Natural killer cell (primary cell): ENCODE data around the gene PLEKHA7. TPM values are rescaled to one million over a fixed set of nuclear protein-coding genes. Genes with fewer than 3 reads are reported as not detected.

ENCODE experiments used
- ATAC-seq, 3 donors: fragments of 150-1000 bp in 2 of 3; fragments of 200-7000 bp in 1 of 3; cut with Tn5 transposase; 1 replicate in 1 of 3; 2 replicates in 2 of 3; pipeline ENCODE4 v1.10.0; 2021; ENCODE audit warnings: mild to moderate bottlenecking in 2 of 3, moderate library complexity in 2 of 3
- DNase-seq, 2 donors: peaks; one replicate each; pipeline versions ENCODE4 v3.0.0 to v3.0.0-alpha.2; 2013 to 2021; ENCODE audit warnings: mixed read lengths in 1 of 2
- H3K27ac ChIP-seq: one replicate; pipeline ENCODE4 v1.5.1; 2013; ENCODE audit warnings: mild to moderate bottlenecking, low read length
- H3K27me3 ChIP-seq: one replicate; pipeline ENCODE4 v1.6.1; 2013; ENCODE audit warnings: low read length; ENCODE audit not compliant: control insufficient read depth, insufficient read depth
- H3K36me3 ChIP-seq: one replicate; pipeline ENCODE4 v1.6.1; 2013; ENCODE audit warnings: low read length; ENCODE audit not compliant: control insufficient read depth, insufficient read depth
- H3K4me1 ChIP-seq: one replicate; pipeline ENCODE4 v1.6.1; 2013; ENCODE audit warnings: low read length; ENCODE audit not compliant: control insufficient read depth, insufficient read depth
- H3K4me3 ChIP-seq: one replicate; pipeline ENCODE4 v1.5.1; 2013; ENCODE audit warnings: low read length
- H3K9me3 ChIP-seq: one replicate; pipeline ENCODE4 v1.6.1; 2013; ENCODE audit warnings: low read length; ENCODE audit not compliant: control insufficient read depth, insufficient read depth
- H3K27ac Mint-ChIP-seq, 2 donors: one replicate each; pipeline ENCODE4 v1.8.0; 2022; ENCODE audit warnings: mild to moderate bottlenecking in 2 of 2, mixed read lengths in 2 of 2, moderate library complexity in 1 of 2
- H3K27me3 Mint-ChIP-seq, 2 donors: one replicate each; pipeline ENCODE4 v1.8.0; 2022; ENCODE audit warnings: low read depth in 2 of 2, mixed read lengths in 2 of 2
- H3K36me3 Mint-ChIP-seq: one replicate; pipeline ENCODE4 v1.8.0; 2022; ENCODE audit warnings: mixed read lengths
- H3K4me1 Mint-ChIP-seq, 2 donors: one replicate each; pipeline ENCODE4 v1.8.0; 2022; ENCODE audit warnings: mixed read lengths in 2 of 2
- H3K4me3 Mint-ChIP-seq: one replicate; pipeline ENCODE4 v1.8.0; 2022; ENCODE audit warnings: mild to moderate bottlenecking, moderate library complexity, mixed read lengths
- H3K9me3 Mint-ChIP-seq, 2 donors: one replicate each; pipeline ENCODE4 v1.8.0; 2022; ENCODE audit warnings: mixed read lengths in 2 of 2
- CTCF ChIP-seq: fragments of 200-600 bp; IDR thresholded peaks from one replicate; pipeline ENCODE4 v1.8.0; 2022; ENCODE audit warnings: antibody characterized with exemption
- WGBS: methylation state at CpG from one replicate; pipeline ENCODE4 v1.1.7; 2013; ENCODE audit warnings: missing lambda C conversion rate; ENCODE audit not compliant: insufficient coverage; 5-methylcytosine and 5-hydroxymethylcytosine counted together
- intact Hi-C: fragments of 100-400 bp; cut with micrococcal nuclease; formaldehyde crosslinking; loops from one replicate; pipeline ENCODE4 v1.14.2; 2022
- total RNA-seq, 4 donors: library from RNA; stranded (reverse); fragments of 120-200 nt in 1 of 4; gene quantifications; one replicate each; pipeline versions ENCODE4 v1.2.3 to v1.2.4, GENCODE V29; 2013 to 2022

Gene PLEKHA7
- total RNA-seq, 3 donors from 2014 or later (not counting 1 experiment from before 2014, with no cell fraction given) = 1.00 to 2.5 (median 1.3) TPM

- no peak overlapping the region for H3K27ac Mint-ChIP-seq
- Histone ChIP-seq H3K9me3 (no peaks in the 10 kb centered on the region), H3K27me3 (no peaks in the 10 kb centered on the region), H3K36me3 (no peaks in the 10 kb centered on the region), H3K27ac (no peak overlapping the region), H3K4me3 (no peak overlapping the region), H3K4me1 (no peaks in the 10 kb centered on the region)
- H3K36me3 Mint-ChIP-seq = no peaks in the 10 kb centered on the region
- DNase-seq (no peak), ATAC-seq (no peak)
- H3K4me1 Mint-ChIP-seq = no peaks in the 10 kb centered on the region
- H3K27me3 Mint-ChIP-seq = peaks cover 0 to 10% of the 10 kb centered on the region in 2 donors
- no peaks in the 10 kb centered on the region for H3K9me3 Mint-ChIP-seq
- intact Hi-C loops = no loop called here
- no peak overlapping the region for H3K4me3 Mint-ChIP-seq
- 83% methylated on average over 12 of the region's 12 CpGs for WGBS
- TF ChIP-seq CTCF = no peak
These were observed 242.7 kb downstream of the PLEKHA7 start for GRCh38 chr11:16771350-16772140.

- no peak overlapping the region for H3K4me3 Mint-ChIP-seq
- H3K27me3 ChIP-seq = no peaks in the 10 kb centered on the region
- H3K36me3 Mint-ChIP-seq = no peaks in the 10 kb centered on the region
- no peak for TF ChIP-seq CTCF
- ATAC-seq (no peak), DNase-seq (no peak)
- no peaks in the 10 kb centered on the region for H3K4me1 ChIP-seq
- no peak overlapping the region for H3K4me3 ChIP-seq
- H3K27ac ChIP-seq = no peak overlapping the region
- no peaks in the 10 kb centered on the region for H3K4me1 Mint-ChIP-seq
- H3K36me3 ChIP-seq = no peaks in the 10 kb centered on the region
- no peaks in the 10 kb centered on the region for H3K9me3 ChIP-seq
- H3K27me3 Mint-ChIP-seq = peaks cover 0 to 10% of the 10 kb centered on the region in 2 donors
- WGBS = 84% methylated on average over 9 of the region's 11 CpGs
- H3K27ac Mint-ChIP-seq = no peak overlapping the region
- H3K9me3 Mint-ChIP-seq = no peaks in the 10 kb centered on the region
- intact Hi-C loops = no loop called here
These were observed 244.2 kb downstream of the PLEKHA7 start for GRCh38 chr11:16770016-16770415.

- ATAC-seq (no peak), DNase-seq (no peak)
- H3K27me3 ChIP-seq = no peaks in the 10 kb centered on the region
- intact Hi-C loops = no loop called here
- Mint-ChIP-seq H3K36me3 (no peaks in the 10 kb centered on the region), H3K27me3 (peaks cover 0 to 10% of the 10 kb centered on the region in 2 donors), H3K4me1 (no peaks in the 10 kb centered on the region), H3K4me3 (no peak overlapping the region), H3K27ac (no peak overlapping the region), H3K9me3 (no peaks in the 10 kb centered on the region)
- no peak for TF ChIP-seq CTCF
- no peak overlapping the region for H3K27ac ChIP-seq
- no peaks in the 10 kb centered on the region for H3K36me3 ChIP-seq
- no peaks in the 10 kb centered on the region for H3K4me1 ChIP-seq
- no peaks in the 10 kb centered on the region for H3K9me3 ChIP-seq
- WGBS = 92% methylated on average over 3 of the region's 4 CpGs
- H3K4me3 ChIP-seq = no peak overlapping the region
These were observed 244.8 kb downstream of the PLEKHA7 start for GRCh38 chr11:16769386-16769785.

- TF ChIP-seq CTCF = no peak
- WGBS = 79% methylated on average over 4 of the region's 4 CpGs
- H3K36me3 Mint-ChIP-seq = no peaks in the 10 kb centered on the region
- Histone ChIP-seq H3K36me3 (no peaks in the 10 kb centered on the region), H3K4me1 (no peaks in the 10 kb centered on the region), H3K9me3 (no peaks in the 10 kb centered on the region), H3K4me3 (no peak overlapping the region), H3K27ac (no peak overlapping the region), H3K27me3 (no peaks in the 10 kb centered on the region)
- intact Hi-C loops = no loop called here
- H3K27ac Mint-ChIP-seq = no peak overlapping the region
- no peak for DNase-seq
- H3K4me3 Mint-ChIP-seq = no peak overlapping the region
- no peaks in the 10 kb centered on the region for H3K9me3 Mint-ChIP-seq
- no peak for ATAC-seq
- H3K27me3 Mint-ChIP-seq = peaks cover 4 to 10% of the 10 kb centered on the region in 2 donors
- H3K4me1 Mint-ChIP-seq = no peaks in the 10 kb centered on the region
These were observed 246.3 kb downstream of the PLEKHA7 start for GRCh38 chr11:16767957-16768356.
